ENCODE data around the gene STARD9. TPM values are rescaled to one million over a fixed set of nuclear protein-coding genes. Genes with fewer than 3 reads are reported as not detected.
"Not testable (repeated sequence)": the region's sequence is repeated elsewhere in the genome, so short reads cannot be mapped to it uniquely, and the experiment has no call there.

The STARD9 gene
- total RNA-seq, 1 experiment from 2014 or later: 0.92 TPM

- CTCF ChIA-PET: interaction anchor here (0.6 kb wide), 1 partner anchor 129 kb away, joined by 8 read pairs; no protein-coding TSS in a partner anchor
- intact Hi-C loops (cut with micrococcal nuclease; ENCODE audit: unreplicated experiment): no loop called here
- Mint-ChIP-seq H3K27ac (ENCODE audit: unreplicated experiment) (no peak overlapping the region), H3K4me1 (ENCODE audit: low read depth, unreplicated experiment) (no peaks in the 10 kb centered on the region), H3K27me3 (ENCODE audit: unreplicated experiment) (no peaks in the 10 kb centered on the region), H3K4me3 (ENCODE audit: low read depth, unreplicated experiment) (no peak overlapping the region), H3K36me3 (ENCODE audit: insufficient read depth, unreplicated experiment) (no peaks in the 10 kb centered on the region), H3K9me3 (ENCODE audit: low read depth, unreplicated experiment) (no peaks in the 10 kb centered on the region)
- TF ChIP-seq, protein P1, sequence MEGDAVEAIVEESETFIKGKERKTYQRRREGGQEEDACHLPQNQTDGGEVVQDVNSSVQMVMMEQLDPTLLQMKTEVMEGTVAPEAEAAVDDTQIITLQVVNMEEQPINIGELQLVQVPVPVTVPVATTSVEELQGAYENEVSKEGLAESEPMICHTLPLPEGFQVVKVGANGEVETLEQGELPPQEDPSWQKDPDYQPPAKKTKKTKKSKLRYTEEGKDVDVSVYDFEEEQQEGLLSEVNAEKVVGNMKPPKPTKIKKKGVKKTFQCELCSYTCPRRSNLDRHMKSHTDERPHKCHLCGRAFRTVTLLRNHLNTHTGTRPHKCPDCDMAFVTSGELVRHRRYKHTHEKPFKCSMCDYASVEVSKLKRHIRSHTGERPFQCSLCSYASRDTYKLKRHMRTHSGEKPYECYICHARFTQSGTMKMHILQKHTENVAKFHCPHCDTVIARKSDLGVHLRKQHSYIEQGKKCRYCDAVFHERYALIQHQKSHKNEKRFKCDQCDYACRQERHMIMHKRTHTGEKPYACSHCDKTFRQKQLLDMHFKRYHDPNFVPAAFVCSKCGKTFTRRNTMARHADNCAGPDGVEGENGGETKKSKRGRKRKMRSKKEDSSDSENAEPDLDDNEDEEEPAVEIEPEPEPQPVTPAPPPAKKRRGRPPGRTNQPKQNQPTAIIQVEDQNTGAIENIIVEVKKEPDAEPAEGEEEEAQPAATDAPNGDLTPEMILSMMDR (IDR thresholded peaks at IDR 0.05; ENCODE audit: unreplicated experiment): no peak
- no peak for DNase-seq
- BruUV-seq (replicated peaks): no TSS peak
Measured at GRCh38 chr15:42749266-42749665, 173.9 kb downstream of the STARD9 start.

- no peak overlapping the region for H3K27ac Mint-ChIP-seq (ENCODE audit: unreplicated experiment)
- BruUV-seq (replicated peaks): no TSS peak
- no peak overlapping the region for H3K4me3 Mint-ChIP-seq (ENCODE audit: low read depth, unreplicated experiment)
- no peaks in the 10 kb centered on the region for H3K36me3 Mint-ChIP-seq (ENCODE audit: insufficient read depth, unreplicated experiment)
- TF ChIP-seq, protein P1 (IDR thresholded peaks at IDR 0.05; ENCODE audit: unreplicated experiment): no peak
- no peak for DNase-seq
- no peaks in the 10 kb centered on the region for H3K9me3 Mint-ChIP-seq (ENCODE audit: low read depth, unreplicated experiment)
- intact Hi-C loops (cut with micrococcal nuclease; ENCODE audit: unreplicated experiment): no loop called here
- no peaks in the 10 kb centered on the region for H3K27me3 Mint-ChIP-seq (ENCODE audit: unreplicated experiment)
- CTCF ChIA-PET: no interaction called here
- H3K4me1 Mint-ChIP-seq (ENCODE audit: low read depth, unreplicated experiment): no peaks in the 10 kb centered on the region
Measured at GRCh38 chr15:42750306-42750705, 174.9 kb downstream of the STARD9 start.

GRCh38 chr15:42759093-42759492, 183.7 kb downstream of the STARD9 start:
- Mint-ChIP-seq H3K9me3 (ENCODE audit: low read depth, unreplicated experiment) (no peaks in the 10 kb centered on the region), H3K4me3 (ENCODE audit: low read depth, unreplicated experiment) (no peak overlapping the region), H3K27me3 (ENCODE audit: unreplicated experiment) (no peaks in the 10 kb centered on the region), H3K36me3 (ENCODE audit: insufficient read depth, unreplicated experiment) (no peaks in the 10 kb centered on the region), H3K27ac (ENCODE audit: unreplicated experiment) (no peak overlapping the region), H3K4me1 (ENCODE audit: low read depth, unreplicated experiment) (no peaks in the 10 kb centered on the region)
- DNase-seq: no peak
- CTCF ChIA-PET: no interaction called here
- TF ChIP-seq, protein P1 (IDR thresholded peaks at IDR 0.05; ENCODE audit: unreplicated experiment): no peak
- intact Hi-C loops (cut with micrococcal nuclease; ENCODE audit: unreplicated experiment): no loop called here
- no TSS peak for BruUV-seq (replicated peaks)

DNA sequence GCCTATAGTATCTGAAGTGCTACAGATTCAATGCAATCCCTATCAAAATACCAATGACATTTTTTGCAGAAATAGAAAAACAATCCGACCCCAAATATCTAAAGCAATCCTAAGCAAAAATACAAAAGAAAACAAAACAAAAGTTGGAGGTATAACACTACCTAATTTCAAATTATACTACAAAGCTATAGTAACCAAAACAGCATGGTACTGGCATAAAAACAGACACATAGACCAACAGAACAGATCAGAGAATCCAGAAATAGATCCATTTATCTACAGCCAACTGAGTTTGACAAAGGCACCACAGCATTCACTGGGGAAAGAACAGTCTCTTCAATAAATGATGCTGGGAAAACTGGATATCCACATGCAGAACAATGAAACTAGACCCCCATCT, 185.4 kb downstream of the STARD9 start:
- no peaks in the 10 kb centered on the region for H3K36me3 Mint-ChIP-seq (ENCODE audit: insufficient read depth, unreplicated experiment)
- intact Hi-C loops (cut with micrococcal nuclease; ENCODE audit: unreplicated experiment): no loop called here

DNA sequence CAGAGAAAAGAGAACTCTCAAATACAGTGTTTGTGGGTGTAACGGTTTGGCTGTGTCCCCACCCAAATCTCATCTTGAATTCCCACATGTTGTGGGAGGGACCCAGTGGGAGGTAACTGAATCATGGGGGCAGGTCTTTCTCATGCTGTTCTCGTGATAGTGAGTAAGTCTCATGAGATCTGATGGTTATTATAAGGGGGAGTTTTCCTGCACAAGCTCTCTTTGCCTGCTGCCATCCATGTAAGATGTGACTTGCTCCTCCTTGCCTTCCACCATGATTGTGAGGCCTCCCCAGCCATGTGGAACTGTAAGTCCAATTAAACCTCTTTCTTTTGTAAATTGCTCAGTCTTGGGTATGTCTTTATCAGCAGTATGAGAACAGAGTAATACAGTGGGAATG, 186.4 kb downstream of the STARD9 start:
- intact Hi-C loops (cut with micrococcal nuclease; ENCODE audit: unreplicated experiment); H3K9me3 Mint-ChIP-seq (ENCODE audit: low read depth, unreplicated experiment); H3K4me1 Mint-ChIP-seq (ENCODE audit: low read depth, unreplicated experiment); H3K4me3 Mint-ChIP-seq (ENCODE audit: low read depth, unreplicated experiment); H3K27ac Mint-ChIP-seq (ENCODE audit: unreplicated experiment); DNase-seq; H3K27me3 Mint-ChIP-seq (ENCODE audit: unreplicated experiment); BruUV-seq (replicated peaks); H3K36me3 Mint-ChIP-seq (ENCODE audit: insufficient read depth, unreplicated experiment); CTCF ChIA-PET: not testable (repeated sequence)

More for the DNA sequence above, 185.4 kb downstream of the STARD9 start:
- DNase-seq: no peak
- Mint-ChIP-seq H3K4me3 (ENCODE audit: low read depth, unreplicated experiment) (no peak overlapping the region), H3K9me3 (ENCODE audit: low read depth, unreplicated experiment) (no peaks in the 10 kb centered on the region), H3K27me3 (ENCODE audit: unreplicated experiment) (no peaks in the 10 kb centered on the region), H3K27ac (ENCODE audit: unreplicated experiment) (no peak overlapping the region), H3K4me1 (ENCODE audit: low read depth, unreplicated experiment) (no peaks in the 10 kb centered on the region)
- no TSS peak for BruUV-seq (replicated peaks)
- TF ChIP-seq, protein P1 (IDR thresholded peaks at IDR 0.05; ENCODE audit: unreplicated experiment): no peak
- CTCF ChIA-PET: no interaction called here

GRCh38 chr15:42764154-42764731, 188.8 kb downstream of the STARD9 start:
- H3K27me3 Mint-ChIP-seq (ENCODE audit: unreplicated experiment); intact Hi-C loops (cut with micrococcal nuclease; ENCODE audit: unreplicated experiment); H3K9me3 Mint-ChIP-seq (ENCODE audit: low read depth, unreplicated experiment); H3K36me3 Mint-ChIP-seq (ENCODE audit: insufficient read depth, unreplicated experiment); H3K4me1 Mint-ChIP-seq (ENCODE audit: low read depth, unreplicated experiment); DNase-seq; CTCF ChIA-PET; BruUV-seq (replicated peaks); H3K27ac Mint-ChIP-seq (ENCODE audit: unreplicated experiment); H3K4me3 Mint-ChIP-seq (ENCODE audit: low read depth, unreplicated experiment): not testable (repeated sequence)

GRCh38 chr15:42766109-42766508, 190.7 kb downstream of the STARD9 start:
- H3K27ac Mint-ChIP-seq (ENCODE audit: unreplicated experiment); H3K36me3 Mint-ChIP-seq (ENCODE audit: insufficient read depth, unreplicated experiment); BruUV-seq (replicated peaks); intact Hi-C loops (cut with micrococcal nuclease; ENCODE audit: unreplicated experiment); DNase-seq; H3K4me3 Mint-ChIP-seq (ENCODE audit: low read depth, unreplicated experiment); H3K4me1 Mint-ChIP-seq (ENCODE audit: low read depth, unreplicated experiment); CTCF ChIA-PET; H3K9me3 Mint-ChIP-seq (ENCODE audit: low read depth, unreplicated experiment); H3K27me3 Mint-ChIP-seq (ENCODE audit: unreplicated experiment): not testable (repeated sequence)

All from Calu3 (cell line).